Osteocyte (in vitro differentiated cells): ENCODE data around the gene MAFF. TPM values are rescaled to one million over a fixed set of nuclear protein-coding genes. Genes with fewer than 3 reads are reported as not detected.

Experiments used
- DNase-seq: peaks from one replicate; pipeline ENCODE4 v3.0.0; 2021; ENCODE audit warnings: mixed read lengths; ENCODE audit not compliant: unreplicated experiment; ENCODE audit errors: extremely low spot score
- H3K27ac Mint-ChIP-seq: one replicate; pipeline ENCODE4 v1.8.0; 2021; ENCODE audit warnings: mild to moderate bottlenecking, mixed read lengths; ENCODE audit not compliant: unreplicated experiment
- H3K27me3 Mint-ChIP-seq: one replicate; pipeline ENCODE4 v1.8.0; 2021; ENCODE audit warnings: mixed read lengths; ENCODE audit not compliant: unreplicated experiment
- H3K36me3 Mint-ChIP-seq: one replicate; pipeline ENCODE4 v1.8.0; 2021; ENCODE audit warnings: mixed read lengths; ENCODE audit not compliant: unreplicated experiment
- H3K4me1 Mint-ChIP-seq: one replicate; pipeline ENCODE4 v1.8.0; 2021; ENCODE audit warnings: mixed read lengths; ENCODE audit not compliant: unreplicated experiment
- H3K4me3 Mint-ChIP-seq: one replicate; pipeline ENCODE4 v1.8.0; 2021; ENCODE audit warnings: mild to moderate bottlenecking, moderate library complexity, mixed read lengths; ENCODE audit not compliant: unreplicated experiment
- H3K9me3 Mint-ChIP-seq: one replicate; pipeline ENCODE4 v1.8.0; 2021; ENCODE audit warnings: mixed read lengths; ENCODE audit not compliant: unreplicated experiment
- total RNA-seq: library from RNA; stranded (reverse); gene quantifications from 2 replicates; pipeline ENCODE4 v1.2.1, GENCODE V29; 2021
- TF ChIP-seq, protein P1 (sequence below): fragments of 200-600 bp; sonication (generic); IDR thresholded peaks from 2 replicates; pipeline ENCODE4 v1.5.0; 2021; ENCODE audit warnings: antibody characterized with exemption, mild to moderate bottlenecking, moderate library complexity

Gene MAFF
- total RNA-seq, 1 donor from 2014 or later: 17.0 TPM

DNA sequence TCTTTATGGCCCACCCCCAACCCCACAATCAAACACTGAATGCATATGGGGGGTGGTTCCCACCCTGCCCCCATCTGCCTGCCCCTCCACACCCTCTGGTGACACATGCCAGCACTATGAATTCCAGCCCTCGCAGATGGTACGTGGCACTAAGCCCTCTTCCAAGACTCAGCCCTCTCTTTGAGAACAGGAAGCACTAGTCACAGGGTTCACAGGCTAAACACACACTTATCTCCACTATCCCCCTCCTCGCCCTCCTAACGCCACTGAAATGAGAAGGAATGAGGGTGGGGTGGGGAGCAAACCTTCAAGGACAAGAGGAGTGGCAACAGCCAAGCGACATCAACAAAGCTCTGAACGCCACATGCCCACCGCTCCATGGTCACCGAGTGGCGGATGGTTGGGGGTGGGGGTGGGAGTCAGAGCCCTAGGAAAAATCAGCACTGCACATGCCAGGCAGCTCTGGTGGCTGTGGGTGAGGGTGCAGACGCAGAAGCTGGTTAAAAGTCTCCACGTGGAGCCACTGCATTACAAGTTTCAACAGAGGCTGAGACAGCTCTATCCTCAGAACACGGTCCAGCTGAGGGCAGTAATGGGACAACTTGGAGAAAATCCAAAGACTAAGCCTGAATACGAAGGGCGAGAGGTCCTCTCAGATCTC lies 37.4 kb downstream of the MAFF start:
- H3K36me3 Mint-ChIP-seq: peaks cover 14% of the 10 kb centered on the region
- TF ChIP-seq, protein P1, sequence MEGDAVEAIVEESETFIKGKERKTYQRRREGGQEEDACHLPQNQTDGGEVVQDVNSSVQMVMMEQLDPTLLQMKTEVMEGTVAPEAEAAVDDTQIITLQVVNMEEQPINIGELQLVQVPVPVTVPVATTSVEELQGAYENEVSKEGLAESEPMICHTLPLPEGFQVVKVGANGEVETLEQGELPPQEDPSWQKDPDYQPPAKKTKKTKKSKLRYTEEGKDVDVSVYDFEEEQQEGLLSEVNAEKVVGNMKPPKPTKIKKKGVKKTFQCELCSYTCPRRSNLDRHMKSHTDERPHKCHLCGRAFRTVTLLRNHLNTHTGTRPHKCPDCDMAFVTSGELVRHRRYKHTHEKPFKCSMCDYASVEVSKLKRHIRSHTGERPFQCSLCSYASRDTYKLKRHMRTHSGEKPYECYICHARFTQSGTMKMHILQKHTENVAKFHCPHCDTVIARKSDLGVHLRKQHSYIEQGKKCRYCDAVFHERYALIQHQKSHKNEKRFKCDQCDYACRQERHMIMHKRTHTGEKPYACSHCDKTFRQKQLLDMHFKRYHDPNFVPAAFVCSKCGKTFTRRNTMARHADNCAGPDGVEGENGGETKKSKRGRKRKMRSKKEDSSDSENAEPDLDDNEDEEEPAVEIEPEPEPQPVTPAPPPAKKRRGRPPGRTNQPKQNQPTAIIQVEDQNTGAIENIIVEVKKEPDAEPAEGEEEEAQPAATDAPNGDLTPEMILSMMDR: peak; percentile 37
- peak overlapping the region; percentile 90 for H3K27ac Mint-ChIP-seq
- H3K27me3 Mint-ChIP-seq: no peaks in the 10 kb centered on the region
- peaks cover 54% of the 10 kb centered on the region for H3K4me1 Mint-ChIP-seq
- no peaks in the 10 kb centered on the region for H3K9me3 Mint-ChIP-seq
- no peak for DNase-seq
- H3K4me3 Mint-ChIP-seq: peak overlapping the region; percentile 11

DNA sequence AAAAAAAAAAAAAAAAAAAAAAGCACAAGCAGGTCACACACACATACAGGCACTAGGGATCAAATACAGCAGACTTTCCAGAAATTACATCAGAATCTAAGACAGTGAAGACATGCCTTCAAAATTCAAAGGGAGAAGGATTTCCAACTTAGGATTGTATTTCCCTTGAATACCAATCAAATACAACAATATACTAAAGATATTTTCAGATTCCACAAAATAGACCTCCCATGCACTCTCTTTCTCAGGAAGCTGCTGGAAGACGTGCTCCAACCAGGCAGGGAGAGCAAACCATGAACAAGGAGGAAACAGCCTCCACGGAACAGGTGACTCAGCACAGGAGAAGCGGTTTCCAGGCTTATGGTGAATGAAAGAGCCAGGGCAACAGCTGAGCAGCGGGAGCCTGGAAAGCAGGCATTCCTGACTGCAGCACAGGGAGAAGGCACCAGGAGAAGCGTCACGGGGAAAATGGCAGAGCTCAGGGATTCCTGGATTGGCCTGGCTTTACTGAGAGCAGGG lies 39.0 kb downstream of the MAFF start:
- H3K9me3 Mint-ChIP-seq: no peaks in the 10 kb centered on the region
- H3K4me3 Mint-ChIP-seq: peak overlapping the region; percentile 41
- peaks cover 6% of the 10 kb centered on the region for H3K36me3 Mint-ChIP-seq
- H3K4me1 Mint-ChIP-seq: peaks cover 54% of the 10 kb centered on the region
- TF ChIP-seq, protein P1: no peak
- no peak for DNase-seq
- H3K27ac Mint-ChIP-seq: peak overlapping the region; percentile 90
- H3K27me3 Mint-ChIP-seq: no peaks in the 10 kb centered on the region

DNA sequence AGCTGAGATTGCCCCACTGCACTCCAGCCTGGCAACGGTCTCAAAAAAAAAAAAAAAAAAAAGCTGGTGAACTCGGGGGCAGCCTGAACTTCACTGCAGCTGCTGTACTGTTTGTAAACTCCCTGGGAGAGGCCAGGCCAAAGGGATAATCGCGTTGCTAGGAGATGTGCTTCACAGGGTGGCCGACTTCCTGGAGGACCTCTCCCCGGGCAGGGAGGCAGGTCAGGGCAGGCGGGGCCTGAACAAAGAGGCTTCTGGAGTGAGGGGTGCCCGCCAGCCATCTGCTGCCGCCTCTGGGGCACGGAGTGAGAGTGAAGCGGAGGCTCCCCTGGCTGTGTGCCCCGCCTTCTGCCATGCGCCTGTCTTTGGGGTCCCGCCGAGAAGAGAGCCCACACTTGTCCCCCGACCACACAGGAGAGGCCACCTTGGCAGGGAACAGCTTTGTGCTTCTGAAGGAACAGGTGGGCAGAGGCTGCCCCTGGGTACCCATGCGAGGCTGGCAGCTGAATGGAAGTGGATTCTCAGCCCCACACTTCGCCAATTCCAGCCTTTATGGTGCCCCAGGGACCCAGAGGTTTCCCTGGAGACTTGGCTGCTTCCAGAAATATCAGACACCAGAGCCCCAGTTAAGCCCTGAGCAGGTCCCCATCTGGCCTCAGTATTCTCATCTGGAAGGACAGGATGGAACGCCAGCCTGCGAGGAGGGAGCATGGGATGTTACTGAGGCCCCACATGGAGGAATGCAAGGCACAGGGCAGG lies 41.4 kb downstream of the MAFF start:
- H3K4me1 Mint-ChIP-seq: peaks cover 52% of the 10 kb centered on the region
- no peak for DNase-seq
- TF ChIP-seq, protein P1: no peak
- peaks cover 14% of the 10 kb centered on the region for H3K36me3 Mint-ChIP-seq
- H3K27me3 Mint-ChIP-seq: no peaks in the 10 kb centered on the region
- H3K9me3 Mint-ChIP-seq: no peaks in the 10 kb centered on the region
- peak overlapping the region; percentile 49 for H3K27ac Mint-ChIP-seq
- no peak overlapping the region for H3K4me3 Mint-ChIP-seq

DNA sequence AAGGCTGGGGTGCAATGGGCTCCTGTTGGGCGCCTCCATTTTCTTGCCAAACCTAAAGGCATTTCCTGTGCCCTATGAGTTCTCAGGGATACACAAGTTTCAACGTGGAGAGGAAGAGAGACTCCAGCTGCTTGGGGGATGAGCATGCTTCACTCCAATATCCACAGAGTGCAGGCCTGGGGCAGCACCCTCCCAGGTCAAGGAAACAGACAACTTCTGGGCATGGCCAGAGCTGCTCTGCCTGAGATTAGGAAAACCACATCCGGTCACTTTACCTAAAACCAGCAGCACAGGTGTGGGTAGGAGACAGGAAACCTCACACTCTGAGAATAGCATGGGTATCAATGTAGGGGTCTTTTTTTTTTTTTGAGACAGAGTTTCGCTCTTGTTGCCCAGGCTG lies 42.3 kb downstream of the MAFF start:
- no peaks in the 10 kb centered on the region for H3K9me3 Mint-ChIP-seq
- H3K36me3 Mint-ChIP-seq: peaks cover 17% of the 10 kb centered on the region
- no peak overlapping the region for H3K4me3 Mint-ChIP-seq
- no peak for DNase-seq
- H3K27ac Mint-ChIP-seq: peak overlapping the region; percentile 49
- H3K4me1 Mint-ChIP-seq: peaks cover 42% of the 10 kb centered on the region
- TF ChIP-seq, protein P1: no peak
- no peaks in the 10 kb centered on the region for H3K27me3 Mint-ChIP-seq

DNA sequence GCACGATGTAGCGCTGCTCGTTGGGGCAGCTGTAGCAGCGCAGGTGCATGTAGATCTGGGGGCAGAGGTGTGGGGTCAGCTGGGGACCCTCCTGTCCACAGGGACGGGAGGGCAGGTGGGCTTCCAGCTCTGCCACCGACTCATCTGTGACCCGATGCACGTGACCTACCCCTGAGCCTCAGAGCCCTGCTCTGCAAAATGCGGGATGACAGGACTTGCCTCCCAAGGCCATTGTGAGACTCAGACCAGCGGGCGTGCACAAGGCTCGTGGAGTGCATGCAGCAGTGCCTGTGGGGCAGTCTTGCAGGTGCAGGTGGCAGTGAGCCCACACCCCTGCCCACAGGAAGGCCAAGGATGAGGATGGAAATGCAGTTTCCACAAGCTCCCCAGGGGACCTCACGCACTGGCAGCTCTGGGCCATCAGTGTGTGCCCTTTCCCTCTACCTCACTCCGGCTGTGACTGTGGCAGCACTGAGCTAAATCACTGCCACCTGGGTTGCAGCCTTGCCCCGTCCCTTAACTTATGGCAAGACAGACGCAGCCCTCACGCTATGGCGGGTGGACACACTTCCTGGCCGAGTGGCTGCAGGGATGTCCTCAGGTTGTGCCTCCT lies 44.4 kb downstream of the MAFF start:
- peaks cover 20% of the 10 kb centered on the region for H3K36me3 Mint-ChIP-seq
- H3K4me3 Mint-ChIP-seq: no peak overlapping the region
- no peak for DNase-seq
- no peaks in the 10 kb centered on the region for H3K9me3 Mint-ChIP-seq
- TF ChIP-seq, protein P1: no peak
- H3K4me1 Mint-ChIP-seq: peaks cover 22% of the 10 kb centered on the region
- H3K27ac Mint-ChIP-seq: no peak overlapping the region
- no peaks in the 10 kb centered on the region for H3K27me3 Mint-ChIP-seq
